Lower lobe of right lung (tissue), 2 donors: ENCODE results near the gene DPM2. TPM values are rescaled to one million over a fixed set of nuclear protein-coding genes. Genes with fewer than 3 reads are reported as not detected.

ENCODE experiments used
- ATAC-seq, 2 donors: fragments of 200-7000 bp; cut with Tn5 transposase; one replicate each; pipeline ENCODE4 v1.9.1; 2020 to 2022; ENCODE audit warnings: mild to moderate bottlenecking in 2 of 2, moderate library complexity in 2 of 2
- DNase-seq: peaks from one replicate; pipeline ENCODE4 v3.0.0-alpha.2; 2020
- H3K27ac ChIP-seq: fragments of 200-600 bp; one replicate; pipeline ENCODE4 v1.8.0; 2022
- H3K27me3 ChIP-seq: fragments of 200-600 bp; one replicate; pipeline ENCODE4 v1.8.0; 2022; ENCODE audit warnings: low read depth
- H3K36me3 ChIP-seq: fragments of 200-600 bp; one replicate; pipeline ENCODE4 v1.8.0; 2022; ENCODE audit warnings: mild to moderate bottlenecking
- H3K4me1 ChIP-seq: fragments of 200-600 bp; one replicate; pipeline ENCODE4 v1.8.0; 2022
- H3K4me3 ChIP-seq: fragments of 200-600 bp; one replicate; pipeline ENCODE4 v1.8.0; 2022; ENCODE audit warnings: mild to moderate bottlenecking
- H3K9me3 ChIP-seq: fragments of 200-600 bp; one replicate; pipeline ENCODE4 v1.8.0; 2022
- intact Hi-C: fragments of 100-400 bp; cut with DNase I; formaldehyde crosslinking; loops from one replicate; pipeline ENCODE4 v1.11.0; 2022
- total RNA-seq: library from RNA; stranded (reverse); fragmentation: NEBNext Ultra II Directional; extraction: Animal tissue kit (Norgen Biotek cat#: 25700); gene quantifications from one replicate; pipeline ENCODE4 v1.2.1, GENCODE V29; 2021
- TF ChIP-seq, protein P1 (sequence below): fragments of 200-600 bp; IDR thresholded peaks from one replicate; pipeline ENCODE4 v1.8.0; 2022; ENCODE audit warnings: antibody characterized with exemption, mild to moderate bottlenecking
- donor health status: DM: no; HTN: yes; CAD: no; lungs with severe emphysema.

Gene DPM2
- total RNA-seq, 1 donor from 2014 or later, result 33.7 TPM

DNA sequence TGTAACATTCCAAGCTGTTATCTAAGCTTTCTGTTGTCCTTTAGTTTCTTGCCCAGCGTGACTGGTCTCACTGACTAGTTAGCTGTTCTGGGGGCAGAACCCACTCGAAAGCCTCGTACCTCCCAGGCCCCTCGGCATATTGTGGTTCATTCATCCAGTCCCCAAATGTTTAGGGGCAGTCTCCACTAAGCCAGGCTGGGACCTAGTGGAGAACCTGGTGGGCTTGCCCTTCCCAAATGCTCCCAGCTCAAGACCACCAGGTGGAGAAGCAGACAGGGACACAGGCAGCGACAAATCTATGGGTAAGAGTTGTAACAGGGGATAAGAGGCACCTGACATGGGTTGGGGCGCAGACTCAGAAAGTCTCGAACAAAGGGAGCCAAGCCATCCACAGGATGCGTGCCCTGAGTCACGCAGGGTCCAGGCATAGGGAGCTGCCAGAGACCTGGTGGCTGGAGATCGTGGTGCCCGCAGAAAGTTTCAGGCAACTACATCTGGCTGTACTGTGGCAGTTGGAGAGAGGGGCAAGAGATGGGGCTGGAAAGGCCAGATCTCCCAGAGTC is 44.0 kb upstream of the DPM2 start:
- peak overlapping the region; percentile 90 for H3K27ac ChIP-seq
- peaks cover 44% of the 10 kb centered on the region for H3K4me1 ChIP-seq
- DNase-seq, result no peak
- H3K9me3 ChIP-seq, result no peaks in the 10 kb centered on the region
- H3K27me3 ChIP-seq, result no peaks in the 10 kb centered on the region
- H3K4me3 ChIP-seq, result peak overlapping the region; percentile 79
- TF ChIP-seq, protein P1, sequence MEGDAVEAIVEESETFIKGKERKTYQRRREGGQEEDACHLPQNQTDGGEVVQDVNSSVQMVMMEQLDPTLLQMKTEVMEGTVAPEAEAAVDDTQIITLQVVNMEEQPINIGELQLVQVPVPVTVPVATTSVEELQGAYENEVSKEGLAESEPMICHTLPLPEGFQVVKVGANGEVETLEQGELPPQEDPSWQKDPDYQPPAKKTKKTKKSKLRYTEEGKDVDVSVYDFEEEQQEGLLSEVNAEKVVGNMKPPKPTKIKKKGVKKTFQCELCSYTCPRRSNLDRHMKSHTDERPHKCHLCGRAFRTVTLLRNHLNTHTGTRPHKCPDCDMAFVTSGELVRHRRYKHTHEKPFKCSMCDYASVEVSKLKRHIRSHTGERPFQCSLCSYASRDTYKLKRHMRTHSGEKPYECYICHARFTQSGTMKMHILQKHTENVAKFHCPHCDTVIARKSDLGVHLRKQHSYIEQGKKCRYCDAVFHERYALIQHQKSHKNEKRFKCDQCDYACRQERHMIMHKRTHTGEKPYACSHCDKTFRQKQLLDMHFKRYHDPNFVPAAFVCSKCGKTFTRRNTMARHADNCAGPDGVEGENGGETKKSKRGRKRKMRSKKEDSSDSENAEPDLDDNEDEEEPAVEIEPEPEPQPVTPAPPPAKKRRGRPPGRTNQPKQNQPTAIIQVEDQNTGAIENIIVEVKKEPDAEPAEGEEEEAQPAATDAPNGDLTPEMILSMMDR, result no peak
- intact Hi-C loops, result no loop called here
- ATAC-seq, result no peak
- H3K36me3 ChIP-seq, result no peaks in the 10 kb centered on the region

DNA sequence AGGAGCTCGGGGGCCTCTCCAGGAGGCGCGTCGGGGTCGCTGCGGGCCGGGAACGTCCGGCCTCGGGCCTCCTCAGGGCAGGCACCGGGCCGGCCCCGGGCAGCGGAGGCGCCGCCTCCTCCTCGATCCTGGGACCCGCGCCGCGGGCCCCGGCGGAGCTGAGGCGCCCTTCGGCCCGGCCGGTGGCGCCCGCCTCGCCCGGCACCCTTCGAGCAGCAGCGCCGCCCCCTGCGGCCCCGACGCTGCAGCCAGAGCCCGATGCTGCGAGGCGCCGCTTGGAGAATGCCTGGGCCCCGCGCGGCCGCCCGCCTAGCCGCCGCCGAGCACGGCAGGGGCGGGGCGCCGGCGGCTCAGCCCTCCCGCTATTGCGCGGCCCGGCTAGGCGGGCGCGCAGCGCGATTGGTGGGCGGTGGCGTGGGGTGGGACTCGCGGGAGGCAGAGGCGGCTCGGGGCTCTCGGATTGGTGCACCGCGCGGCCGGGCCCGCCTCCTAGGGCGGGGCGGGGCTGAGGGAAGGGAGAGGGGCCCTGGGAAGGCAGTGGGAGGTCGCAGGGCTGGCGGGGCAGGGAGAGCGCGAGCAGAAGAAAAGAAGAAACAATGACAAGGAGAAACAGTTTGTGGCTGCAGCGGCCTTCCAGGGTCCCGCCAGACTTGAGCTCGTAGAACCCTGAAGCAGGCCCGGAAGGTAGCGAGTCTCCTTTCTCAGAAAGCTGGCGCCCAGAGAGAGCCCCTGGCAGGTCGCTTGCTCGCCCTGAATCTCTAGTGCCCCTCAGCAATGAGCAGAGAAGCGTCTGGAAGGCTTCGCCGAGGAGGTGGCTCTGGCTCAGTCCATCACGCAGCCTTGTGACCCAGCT is 43.3 kb upstream of the DPM2 start, which contains the start of gene EEIG1:
EEIG1 (minus strand) TSS at position 284 of the 853 bp plus-strand sequence. CDS start 852 bp downstream, outside the sequence.
- no peaks in the 10 kb centered on the region for H3K36me3 ChIP-seq
- peak within 1 kb of the TSS; percentile 79 for H3K4me3 ChIP-seq
- no peaks in the 10 kb centered on the region for H3K9me3 ChIP-seq
- peaks cover 51% of the 10 kb centered on the region for H3K4me1 ChIP-seq
- TF ChIP-seq, protein P1, result no peak
- ATAC-seq (peak; percentile 92 to 95), DNase-seq (peak; percentile 95)
- intact Hi-C loops, result no loop called here
- no peaks in the 10 kb centered on the region for H3K27me3 ChIP-seq
- H3K27ac ChIP-seq, result peak within 1 kb of the TSS; percentile 90

DNA sequence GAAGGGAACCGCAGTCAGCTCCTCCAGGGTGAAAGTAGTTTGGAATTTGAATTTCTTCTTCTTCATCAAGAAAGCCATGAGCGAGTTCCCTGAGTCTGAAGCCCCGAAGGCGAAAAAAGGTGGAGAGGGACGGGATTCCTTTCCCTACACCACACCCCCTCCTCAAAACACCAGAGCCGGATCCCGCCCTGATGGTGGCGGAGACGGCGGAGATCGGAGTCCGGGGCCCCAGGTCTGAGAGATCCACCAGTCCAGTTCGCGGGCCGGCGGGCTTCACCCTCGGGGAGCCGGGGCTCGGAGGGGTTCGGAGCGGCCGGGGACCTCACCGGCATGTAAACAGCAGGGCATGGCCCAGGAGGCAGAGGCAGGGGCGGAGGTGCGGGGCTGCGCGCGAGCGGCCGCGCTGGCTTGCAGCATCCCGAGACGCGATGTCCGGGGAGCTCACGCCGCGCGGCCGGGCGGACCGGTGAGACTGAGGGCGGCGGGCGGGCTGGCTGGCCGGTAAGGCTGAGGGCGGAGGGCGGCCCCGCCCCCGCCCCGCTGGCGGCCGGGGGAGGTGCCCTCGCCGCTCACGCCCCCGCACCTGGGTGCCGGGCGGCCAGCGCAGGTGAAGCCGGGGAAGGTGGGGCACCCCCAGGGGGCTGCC is 42.5 kb upstream of the DPM2 start:
- Histone ChIP-seq H3K36me3 (no peaks in the 10 kb centered on the region), H3K27ac (peak overlapping the region; percentile 78), H3K27me3 (no peaks in the 10 kb centered on the region), H3K4me1 (peaks cover 59% of the 10 kb centered on the region), H3K4me3 (peak overlapping the region; percentile 79), H3K9me3 (no peaks in the 10 kb centered on the region)
- DNase-seq (peak; percentile 67), ATAC-seq (peak; percentile 53 to 61)
- TF ChIP-seq, protein P1, result no peak
- intact Hi-C loops, result no loop called here

DNA sequence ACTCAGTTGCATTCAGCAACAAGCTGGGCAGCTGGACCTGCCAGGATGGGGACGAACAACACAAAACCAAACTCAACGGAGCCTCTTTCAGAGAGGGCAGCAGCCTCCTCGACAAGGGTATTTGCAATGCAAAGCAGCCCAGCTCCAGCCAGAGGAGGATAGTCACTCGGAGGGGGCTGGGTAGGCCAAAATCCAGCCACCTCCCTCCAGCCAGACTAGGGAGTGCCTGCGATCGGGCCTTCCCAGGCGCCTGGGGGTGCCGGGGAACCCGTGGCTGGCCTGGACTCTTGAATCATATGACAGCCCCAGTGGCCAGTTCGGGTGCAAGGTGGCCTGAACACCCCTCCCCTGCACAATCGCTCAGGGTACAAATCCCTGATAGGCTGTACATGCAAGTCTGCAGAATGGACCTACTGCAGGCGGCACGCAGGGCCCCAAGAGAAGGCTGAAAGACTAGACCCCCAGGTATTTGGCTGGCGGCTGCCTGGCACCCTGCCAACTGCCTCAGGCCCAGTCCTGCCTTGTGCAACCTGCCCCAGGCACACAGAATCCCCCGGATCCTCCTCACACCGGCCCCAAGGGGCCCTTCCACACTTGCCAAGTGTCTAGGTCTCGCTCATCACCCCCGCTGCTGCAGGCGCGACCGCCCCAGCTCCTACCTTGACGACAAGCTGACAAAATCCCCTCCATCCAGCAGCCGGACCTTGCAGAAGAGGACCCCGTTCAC is 41.8 kb upstream of the DPM2 start:
- DNase-seq (no peak), ATAC-seq (peak in 1 of 2 donors; percentile 3)
- Histone ChIP-seq H3K27me3 (no peaks in the 10 kb centered on the region), H3K4me1 (peaks cover 66% of the 10 kb centered on the region), H3K4me3 (peak overlapping the region; percentile 79), H3K9me3 (no peaks in the 10 kb centered on the region), H3K27ac (peak overlapping the region; percentile 78), H3K36me3 (no peaks in the 10 kb centered on the region)
- TF ChIP-seq, protein P1, result no peak
- intact Hi-C loops, result no loop called here

DNA sequence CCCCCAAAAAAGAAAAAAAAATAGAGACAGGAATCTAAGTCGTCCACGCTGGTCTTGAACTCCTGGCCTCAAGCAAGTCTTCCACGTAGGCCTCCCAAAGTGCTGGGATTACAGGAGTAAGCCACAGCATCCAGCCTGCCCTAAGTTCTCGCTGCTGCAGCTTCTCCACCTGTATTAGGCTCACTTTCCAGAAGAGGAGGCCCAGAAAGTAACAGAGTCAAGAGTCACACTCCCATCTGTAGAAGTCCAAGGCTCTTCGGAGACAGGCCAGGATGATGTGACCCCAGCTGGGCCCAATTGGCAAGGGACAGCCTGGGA is 41.3 kb upstream of the DPM2 start:
- peak overlapping the region; percentile 78 for H3K27ac ChIP-seq
- H3K9me3 ChIP-seq, result no peaks in the 10 kb centered on the region
- intact Hi-C loops, result no loop called here
- H3K36me3 ChIP-seq, result no peaks in the 10 kb centered on the region
- peak overlapping the region; percentile 79 for H3K4me3 ChIP-seq
- ATAC-seq (no peak), DNase-seq (no peak)
- peaks cover 71% of the 10 kb centered on the region for H3K4me1 ChIP-seq
- H3K27me3 ChIP-seq, result no peaks in the 10 kb centered on the region
- TF ChIP-seq, protein P1, result no peak
